GM20000 (cell line): ENCODE measurements around the gene FXYD1.

Source experiments
- DNase-seq: peaks from one replicate; pipeline ENCODE4 v3.0.0; 2012; ENCODE audit warnings: low spot score
- CTCF ChIP-seq: IDR thresholded peaks from 2 replicates; pipeline ENCODE4 v1.5.1; 2012; ENCODE audit warnings: mild to moderate bottlenecking, control low read depth; ENCODE audit errors: extremely low read depth, missing control alignments

Gene FXYD1

GRCh38 chr19:35165200-35166058 lies 26.8 kb downstream of the FXYD1 start:
- DNase-seq: no peak
- TF ChIP-seq CTCF: no peak

- no peak for DNase-seq
- TF ChIP-seq CTCF: no peak
These were observed 27.8 kb downstream of the FXYD1 start for GRCh38 chr19:35166100-35167063.

GRCh38 chr19:35167251-35168119 lies 28.9 kb downstream of the FXYD1 start:
- DNase-seq: no peak
- TF ChIP-seq CTCF: no peak

- TF ChIP-seq CTCF: no peak
- DNase-seq: no peak
These were observed 29.6 kb downstream of the FXYD1 start for GRCh38 chr19:35168196-35168595.

GRCh38 chr19:35169221-35169995 lies 30.8 kb downstream of the FXYD1 start:
- TF ChIP-seq CTCF: no peak
- DNase-seq: no peak

- DNase-seq: no peak
- TF ChIP-seq CTCF: no peak
These were observed 31.9 kb downstream of the FXYD1 start for GRCh38 chr19:35170359-35171061.
